Smooth muscle cell (in vitro differentiated cells): ENCODE results near the gene P2RY4. TPM values are rescaled to one million over a fixed set of nuclear protein-coding genes. Genes with fewer than 3 reads are reported as not detected.

ENCODE experiments used
- DNase-seq: peaks from one replicate; lab custom pipeline; 2025; ENCODE audit not compliant: unreplicated experiment; lab: John Stamatoyannopoulos, UW
- H2AFZ ChIP-seq: fragments of 200-600 bp; sonication (generic); 2 replicates; pipeline ENCODE4 v1.6.0; 2016; ENCODE audit warnings: antibody characterized with exemption, low read depth, mild to moderate bottlenecking
- H3F3A ChIP-seq: fragments of 200-600 bp; sonication (generic); 2 replicates; pipeline ENCODE4 v1.6.0; 2017; ENCODE audit warnings: antibody characterized with exemption, low read depth
- H3K27ac ChIP-seq: fragments of 200-600 bp; sonication (generic); 2 replicates; pipeline ENCODE4 v1.5.1; 2016; ENCODE audit warnings: low read depth, mild to moderate bottlenecking
- H3K27me3 ChIP-seq: fragments of 200-600 bp; sonication (generic); 2 replicates; pipeline ENCODE4 v1.6.1; 2016; ENCODE audit warnings: low read depth, mild to moderate bottlenecking
- H3K36me3 ChIP-seq: fragments of 200-600 bp; sonication (generic); 2 replicates; pipeline ENCODE4 v1.5.1; 2016; ENCODE audit warnings: low read depth
- H3K4me1 ChIP-seq: fragments of 200-600 bp; sonication (generic); 2 replicates; pipeline ENCODE4 v1.5.1; 2016; ENCODE audit warnings: low read depth
- H3K4me2 ChIP-seq: fragments of 200-600 bp; sonication (generic); 2 replicates; pipeline ENCODE4 v1.6.0; 2016; ENCODE audit warnings: mild to moderate bottlenecking
- H3K4me3 ChIP-seq: fragments of 200-600 bp; sonication (generic); 2 replicates; pipeline ENCODE4 v1.5.1; 2016; ENCODE audit warnings: mild to moderate bottlenecking
- H3K79me2 ChIP-seq: fragments of 200-600 bp; sonication (generic); 2 replicates; pipeline ENCODE4 v1.6.0; 2016; ENCODE audit warnings: low read depth, mild to moderate bottlenecking
- H3K9ac ChIP-seq: fragments of 200-600 bp; sonication (generic); 2 replicates; pipeline ENCODE4 v1.6.0; 2016; ENCODE audit warnings: low read depth
- H3K9me3 ChIP-seq: fragments of 200-600 bp; sonication (generic); replicated peaks from 2 replicates; pipeline ENCODE4 v1.5.1; 2016; ENCODE audit warnings: low read depth
- H4K20me1 ChIP-seq: fragments of 200-600 bp; sonication (generic); 2 replicates; pipeline ENCODE4 v1.6.0; 2016; ENCODE audit warnings: low read depth
- WGBS: methylation state at CpG from one replicate; pipeline ENCODE4 v1.1.7; 2016; ENCODE audit warnings: low lambda C conversion rate; 5-methylcytosine and 5-hydroxymethylcytosine counted together
- polyA plus RNA-seq: library from polyadenylated mRNA; unstranded; fragments of >200 nt; fragmentation: Nextera tagmentation; extraction: Ambion mirVana; gene quantifications from 2 replicates; pipeline ENCODE4 v1.2.1, GENCODE V29; 2016
- total RNA-seq: library from RNA; depleted of rRNA; stranded (reverse); fragments of >200 nt; gene quantifications from 2 replicates; pipeline ENCODE4 v1.2.3, GENCODE V29; 2014
- TF ChIP-seq, protein P1 (sequence below): fragments of 200-600 bp; sonication (generic); IDR thresholded peaks from 2 replicates; pipeline ENCODE4 v1.5.1; 2017; ENCODE audit warnings: borderline replicate concordance, mild to moderate bottlenecking, antibody characterized with exemption; ENCODE audit not compliant: insufficient read depth, poor library complexity, severe bottlenecking

The P2RY4 gene
- total and polyA plus RNA-seq, 2 experiments from 2014 or later, result 0.09 TPM; not detected in 1

DNA sequence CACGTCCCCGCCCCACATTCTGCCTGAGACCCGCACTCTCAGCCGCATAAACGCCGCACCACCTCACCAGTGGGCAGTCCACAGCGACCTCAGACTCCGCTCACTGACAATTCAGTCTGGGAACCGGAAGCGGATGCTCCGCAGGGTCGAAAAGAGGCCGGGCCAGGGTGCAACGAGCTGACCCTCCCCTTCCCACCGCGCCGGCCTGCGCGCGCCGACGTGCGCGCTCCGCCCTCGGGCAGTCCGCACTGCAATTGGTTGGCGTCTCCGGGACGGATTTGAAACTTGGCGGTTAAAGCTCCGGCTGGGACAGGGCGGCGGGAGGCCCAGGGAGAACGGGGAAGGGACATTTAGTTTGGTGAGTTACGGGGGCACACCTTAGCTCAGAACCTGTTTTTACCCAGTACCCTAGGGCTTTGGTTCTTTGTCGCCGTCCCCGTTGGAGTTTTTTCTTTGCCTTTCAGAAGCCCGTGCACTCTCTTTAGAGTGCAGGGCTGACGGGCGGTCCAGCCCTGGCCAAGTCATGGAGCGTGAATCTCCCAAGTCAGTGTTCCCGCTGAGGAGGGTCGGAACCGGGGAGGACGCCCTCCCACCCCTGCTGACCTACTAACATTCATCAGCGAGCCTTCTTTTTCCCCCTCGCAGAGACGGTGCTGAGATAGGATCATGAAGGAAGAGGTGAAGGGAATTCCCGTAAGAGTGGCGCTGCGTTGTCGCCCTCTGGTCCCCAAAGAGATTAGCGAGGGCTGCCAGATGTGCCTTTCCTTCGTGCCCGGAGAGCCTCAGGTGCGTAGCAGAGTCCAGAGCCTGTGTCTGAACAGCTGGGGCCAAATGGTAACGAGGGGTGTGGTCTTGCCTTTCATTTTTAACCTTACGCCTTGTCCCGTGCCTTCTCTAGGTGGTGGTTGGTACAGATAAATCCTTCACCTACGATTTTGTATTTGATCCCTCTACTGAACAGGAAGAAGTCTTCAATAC lies 30.1 kb upstream of the P2RY4 start, which contains the start of the genes KIF4A and PDZD11:
TSS of gene KIF4A (plus strand) at position 312 of the 978 bp plus-strand sequence. CDS start at position 667, 355 bp downstream.
TSS of gene PDZD11 (minus strand) at position 135 of the 978 bp plus-strand sequence. CDS start 586 bp downstream, outside the sequence.
- 55% methylated on average over 62 of the region's 62 CpGs for WGBS
- no peak within 1 kb of the TSS for H3K27ac ChIP-seq
- H3K4me2 ChIP-seq, result peak within 1 kb of the TSS; percentile 87
- H2AFZ ChIP-seq, result peak within 1 kb of the TSS; percentile 94
- peaks cover 18% of the 10 kb centered on the region for H3K79me2 ChIP-seq
- peak; percentile 36 for DNase-seq
- peak within 1 kb of the TSS; percentile 62 for H3K9ac ChIP-seq
- peak within 1 kb of the TSS; percentile 69 for H3K4me3 ChIP-seq
- H3K9me3 ChIP-seq, result no peaks in the 10 kb centered on the region
- TF ChIP-seq, protein P1, sequence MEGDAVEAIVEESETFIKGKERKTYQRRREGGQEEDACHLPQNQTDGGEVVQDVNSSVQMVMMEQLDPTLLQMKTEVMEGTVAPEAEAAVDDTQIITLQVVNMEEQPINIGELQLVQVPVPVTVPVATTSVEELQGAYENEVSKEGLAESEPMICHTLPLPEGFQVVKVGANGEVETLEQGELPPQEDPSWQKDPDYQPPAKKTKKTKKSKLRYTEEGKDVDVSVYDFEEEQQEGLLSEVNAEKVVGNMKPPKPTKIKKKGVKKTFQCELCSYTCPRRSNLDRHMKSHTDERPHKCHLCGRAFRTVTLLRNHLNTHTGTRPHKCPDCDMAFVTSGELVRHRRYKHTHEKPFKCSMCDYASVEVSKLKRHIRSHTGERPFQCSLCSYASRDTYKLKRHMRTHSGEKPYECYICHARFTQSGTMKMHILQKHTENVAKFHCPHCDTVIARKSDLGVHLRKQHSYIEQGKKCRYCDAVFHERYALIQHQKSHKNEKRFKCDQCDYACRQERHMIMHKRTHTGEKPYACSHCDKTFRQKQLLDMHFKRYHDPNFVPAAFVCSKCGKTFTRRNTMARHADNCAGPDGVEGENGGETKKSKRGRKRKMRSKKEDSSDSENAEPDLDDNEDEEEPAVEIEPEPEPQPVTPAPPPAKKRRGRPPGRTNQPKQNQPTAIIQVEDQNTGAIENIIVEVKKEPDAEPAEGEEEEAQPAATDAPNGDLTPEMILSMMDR, result no peak
- H4K20me1 ChIP-seq, result no peaks in the 10 kb centered on the region
- no peaks in the 10 kb centered on the region for H3F3A ChIP-seq
- H3K36me3 ChIP-seq, result no peaks in the 10 kb centered on the region
- peaks cover 4% of the 10 kb centered on the region for H3K4me1 ChIP-seq
- no peaks in the 10 kb centered on the region for H3K27me3 ChIP-seq

DNA sequence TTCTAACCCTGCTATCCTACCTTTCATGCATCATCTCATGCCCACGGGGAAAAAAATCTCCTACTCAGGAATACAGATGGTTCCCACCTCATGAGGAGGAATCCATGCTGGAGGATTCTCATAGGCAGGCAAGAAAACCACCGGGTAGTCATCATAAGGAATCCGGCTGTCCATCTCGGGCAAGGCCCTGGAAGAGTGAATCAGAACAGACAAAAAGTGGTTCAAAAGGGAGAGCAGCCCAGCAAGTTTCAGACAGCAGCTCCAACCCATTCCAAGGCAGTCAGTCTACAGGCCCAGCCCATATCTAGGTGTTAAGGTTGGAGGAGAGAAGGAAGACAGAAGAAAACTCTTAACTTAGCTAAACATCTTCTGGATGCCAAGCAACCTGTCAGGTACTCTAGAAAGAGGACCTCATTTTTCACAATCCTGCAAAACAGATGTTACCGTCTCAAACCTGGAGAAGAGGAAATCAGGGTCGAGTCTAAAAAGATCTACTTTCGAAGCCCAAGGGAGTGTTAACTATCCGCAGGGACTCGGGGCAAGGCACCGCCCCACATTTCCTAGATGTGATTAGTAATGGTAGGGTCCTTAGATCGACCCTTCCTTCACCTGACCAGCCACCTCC lies 29.3 kb upstream of the P2RY4 start:
- Histone ChIP-seq H3F3A (no peaks in the 10 kb centered on the region), H2AFZ (peak overlapping the region; percentile 94), H3K4me1 (peaks cover 4% of the 10 kb centered on the region), H3K4me3 (peak overlapping the region; percentile 69), H3K36me3 (no peaks in the 10 kb centered on the region), H3K27ac (no peak overlapping the region), H3K27me3 (no peaks in the 10 kb centered on the region), H3K4me2 (peak overlapping the region; percentile 87), H3K9ac (peak overlapping the region; percentile 62), H3K9me3 (no peaks in the 10 kb centered on the region), H4K20me1 (no peaks in the 10 kb centered on the region), H3K79me2 (peaks cover 18% of the 10 kb centered on the region)
- DNase-seq, result no peak
- TF ChIP-seq, protein P1, result no peak
- WGBS, result 59% methylated on average over 11 of the region's 11 CpGs

DNA sequence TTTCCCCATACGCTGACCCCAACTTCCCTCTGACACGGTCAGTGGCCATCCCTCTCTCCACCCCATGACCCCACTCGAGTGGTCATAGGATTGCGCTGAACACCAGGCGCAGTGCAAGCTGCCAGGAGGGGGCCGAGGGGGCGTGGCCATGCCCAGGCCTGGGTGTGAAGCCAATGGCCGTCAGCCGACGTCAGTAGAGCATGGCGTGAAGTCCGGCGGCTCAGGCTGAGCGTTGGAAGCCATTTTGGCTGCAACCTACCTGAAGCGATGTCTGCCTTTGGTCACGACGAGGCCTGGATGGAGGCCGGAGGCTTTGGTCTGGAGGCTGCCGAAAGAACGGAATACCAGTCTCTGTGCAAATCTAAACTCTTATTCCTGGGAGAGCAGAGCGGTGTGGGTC lies 21.9 kb upstream of the P2RY4 start, which contains the start of gene RAB41:
TSS of gene RAB41 (plus strand) at position 222 of the 400 bp plus-strand sequence. CDS start at position 268, 46 bp downstream.
- 94% methylated on average over 21 of the region's 21 CpGs for WGBS
- H3F3A ChIP-seq, result no peaks in the 10 kb centered on the region

More for the DNA sequence above, 21.9 kb upstream of the P2RY4 start, which contains the start of gene RAB41:
- TF ChIP-seq, protein P1, result no peak
- Histone ChIP-seq H2AFZ (no peak within 1 kb of the TSS), H3K4me2 (no peak within 1 kb of the TSS), H3K9ac (no peak within 1 kb of the TSS), H3K27ac (no peak within 1 kb of the TSS), H4K20me1 (no peaks in the 10 kb centered on the region), H3K79me2 (no peaks in the 10 kb centered on the region), H3K9me3 (no peaks in the 10 kb centered on the region), H3K4me3 (no peak within 1 kb of the TSS), H3K4me1 (no peaks in the 10 kb centered on the region), H3K36me3 (no peaks in the 10 kb centered on the region), H3K27me3 (no peaks in the 10 kb centered on the region)
- no peak for DNase-seq
